K562 (cell line): ENCODE measurements around the gene ALK. TPM values are rescaled to one million over a fixed set of nuclear protein-coding genes. Genes with fewer than 3 reads are reported as not detected.

Experiments
- ATAC-seq: fragments of 200-7000 bp; cut with Tn5 transposase; 3 replicates; pipeline ENCODE4 v1.9.1; 2020; ENCODE audit warnings: moderate library complexity
- BruUV-seq: library from RNA; stranded (reverse); fragments of 400-500 nt; replicated peaks from 2 replicates; lab custom pipeline; 2021; lab: Mats Ljungman, UMichigan
- CTCF ChIA-PET: fragments of 300-600 bp; formaldehyde crosslinking; extraction: SDS; loops from one replicate; lab custom pipeline; 2021; ENCODE audit warnings: low intra/inter-chr PET ratio; lab: Yijun Ruan, JAX
- POLR2A ChIA-PET: fragments of 300-600, 350-650 bp; sonication (Branson Sonifier 250); formaldehyde crosslinking; extraction: SDS; loops from one replicate; lab custom pipeline; 2021; ENCODE audit warnings: antibody characterized with exemption, inconsistent platforms; lab: Yijun Ruan, JAX
- DNase-seq, 4 experiments: peaks; one replicate each; pipeline versions ENCODE4 v3.0.0 to v3.0.0-alpha.2; 2011 to 2018; ENCODE audit warnings: low spot score in 3 of 4, mixed read lengths in 3 of 4; ENCODE audit errors: extremely low read depth in 1 of 4
- FAIRE-seq: peaks from 2 replicates; lab custom pipeline; 2011; peaks lifted over from hg19 to GRCh38; lab: Jason Lieb, UNC
- H2AFZ ChIP-seq: 2 replicates; pipeline ENCODE4 v1.6.0; 2011; ENCODE audit warnings: low read depth, low read length, control low read depth, inconsistent platforms
- H3K27ac ChIP-seq: fragments of 200-600 bp; 3 replicates; pipeline ENCODE4 v1.8.0; 2011; ENCODE audit warnings: low read depth, mild to moderate bottlenecking, control low read depth, inconsistent platforms, low read length, moderate library complexity, mixed read lengths; ENCODE audit errors: extremely low read depth
- H3K27me3 ChIP-seq, 2 experiments: fragments of 300-600 bp in 1 of 2; 2 replicates in 1 of 2; 3 replicates in 1 of 2; pipeline versions ENCODE4 v1.6.0 to v1.8.0; 2011; ENCODE audit warnings: inconsistent platforms in 2 of 2, low read length in 2 of 2, mild to moderate bottlenecking in 1 of 2, mixed read lengths in 1 of 2, moderate library complexity in 1 of 2; ENCODE audit not compliant: control insufficient read depth in 2 of 2, insufficient read depth in 2 of 2
- H3K36me3 ChIP-seq: fragments of 300-600 bp; 3 replicates; pipeline ENCODE4 v1.8.0; 2011; ENCODE audit warnings: mild to moderate bottlenecking, low read length, inconsistent platforms; ENCODE audit not compliant: control insufficient read depth, insufficient read depth
- H3K4me1 ChIP-seq, 2 experiments: fragments of 200-600 bp in 1 of 2; replicated peaks in 1 of 2; 2 replicates in 1 of 2; 3 replicates in 1 of 2; pipeline versions ENCODE4 v1.5.1 to v1.8.0; 2011; ENCODE audit warnings: inconsistent platforms in 2 of 2, low read length in 2 of 2, mild to moderate bottlenecking in 1 of 2, mixed read lengths in 1 of 2, moderate library complexity in 1 of 2; ENCODE audit not compliant: control insufficient read depth in 2 of 2, insufficient read depth in 2 of 2
- H3K4me2 ChIP-seq: 2 replicates; pipeline ENCODE4 v1.6.1; 2011; ENCODE audit warnings: low read length, control low read depth, inconsistent platforms, mixed read lengths; ENCODE audit not compliant: insufficient read depth
- H3K4me3 ChIP-seq: fragments of 200-600 bp; sonication (generic), shearing (Covaris generic); 2 replicates; pipeline ENCODE4 v1.5.1; 2016; ENCODE audit warnings: control low read depth, inconsistent platforms
- H3K79me2 ChIP-seq: fragments of 200-600 bp; 3 replicates; pipeline ENCODE4 v1.8.0; 2011; ENCODE audit warnings: low read length, inconsistent platforms; ENCODE audit not compliant: control insufficient read depth, insufficient read depth
- H3K9ac ChIP-seq, 2 experiments: 2 replicates each; pipeline versions ENCODE4 v1.6.0 to v1.6.1; 2011; ENCODE audit warnings: low read depth in 2 of 2, low read length in 2 of 2, control low read depth in 1 of 2, inconsistent platforms in 1 of 2, mild to moderate bottlenecking in 1 of 2, mixed read lengths in 1 of 2; ENCODE audit not compliant: insufficient read depth in 1 of 2
- H3K9me1 ChIP-seq: one replicate; pipeline ENCODE4 v1.6.0; 2011; ENCODE audit warnings: inconsistent platforms, mild to moderate bottlenecking, low read length, moderate library complexity; ENCODE audit not compliant: control insufficient read depth, insufficient read depth
- H3K9me3 ChIP-seq: replicated peaks from 2 replicates; pipeline ENCODE4 v1.5.1; 2011; ENCODE audit warnings: low read depth, low read length, inconsistent platforms; ENCODE audit not compliant: control insufficient read depth, insufficient read depth
- H4K20me1 ChIP-seq: replicated peaks from 2 replicates; pipeline ENCODE4 v1.6.1; 2011; ENCODE audit warnings: low read length, inconsistent platforms, mixed read lengths; ENCODE audit not compliant: control insufficient read depth, insufficient read depth
- CXXC5 ChIP-seq: fragments of 250-450 bp; sonication (Bioruptor Pico); IDR thresholded peaks from 2 replicates; pipeline ENCODE4 v1.8.0; 2022; ENCODE audit warnings: inconsistent platforms, mild to moderate bottlenecking, moderate library complexity
- FOXJ3 ChIP-seq: sonication (generic); formaldehyde crosslinking; IDR thresholded peaks from 2 replicates; pipeline ENCODE4 v1.4.0; 2020; ENCODE audit warnings: mild to moderate bottlenecking, missing genetic modification reagents
- GTF2F1 ChIP-seq: IDR thresholded peaks from 2 replicates; pipeline ENCODE4 v1.6.1; 2011; ENCODE audit warnings: low read depth, low read length, improper control_type of control experiment
- HDAC6 ChIP-seq: IDR thresholded peaks from 2 replicates; pipeline ENCODE4 v1.6.1; 2012; ENCODE audit warnings: low read depth, mild to moderate bottlenecking, control low read depth, inconsistent platforms, low read length, moderate library complexity
- LARP7 ChIP-seq: fragments of 450-650 bp; IDR thresholded peaks from 2 replicates; pipeline ENCODE4 v1.6.1; 2016
- NBN ChIP-seq: fragments of 450-650 bp; IDR thresholded peaks from 2 replicates; pipeline ENCODE4 v1.6.1; 2016; ENCODE audit warnings: low read depth, mild to moderate bottlenecking
- PCBP1 ChIP-seq: fragments of 200-400 bp; formaldehyde crosslinking; IDR thresholded peaks from 2 replicates; pipeline ENCODE4 v1.6.1; 2018; ENCODE audit warnings: mild to moderate bottlenecking, low read depth, low read length; ENCODE audit not compliant: poor library complexity, severe bottlenecking
- ZKSCAN8 ChIP-seq: fragments of 200-800 bp; sonication (Bioruptor generic); IDR thresholded peaks from 2 replicates; pipeline ENCODE4 v1.6.1; 2016; ENCODE audit warnings: missing genetic modification characterization, missing compliant biosample characterization
- ZNF24 ChIP-seq: fragments of 450-650 bp; IDR thresholded peaks from 2 replicates; pipeline ENCODE4 v1.6.1; 2016
- ZNF507 ChIP-seq: conservative IDR thresholded peaks from 2 replicates; pipeline ENCODE4 v1.6.1; 2017; ENCODE audit warnings: missing genetic modification characterization, missing compliant biosample characterization
- WGBS: fragments of 100-300 bp; shearing (Covaris generic); methylation state at CpG from one replicate; pipeline ENCODE4 v1.1.6; 2016; ENCODE audit warnings: low coverage, mixed read lengths; ENCODE audit not compliant: insufficient coverage; ENCODE audit errors: missing lambda C conversion rate; 5-methylcytosine and 5-hydroxymethylcytosine counted together
- in situ Hi-C: fragments of 300-500 bp; cut with MboI; formaldehyde crosslinking; loops from 4 replicates; pipeline ENCODE4 v1.15.0; 2018; ENCODE audit warnings: inconsistent platforms, mixed read lengths
- intact Hi-C: fragments of 100-400 bp; cut with micrococcal nuclease; formaldehyde crosslinking; loops from 2 replicates; pipeline ENCODE4 v1.14.2; 2022
- polyA plus RNA-seq, 8 experiments: library from polyadenylated mRNA; depleted of rRNA in 4 of 8; stranded (reverse) in 5 of 8; unstranded in 3 of 8; fragments of >200 nt; fragmentation: Nextera tagmentation in 2 of 8; fragmentation: Illumina TruSeq in 1 of 8; extraction: Ambion mirVana in 2 of 8; extraction: Trizol in 1 of 8; gene quantifications; 2 replicates each; pipeline versions ENCODE4 v1.2.1 to v1.2.3, GENCODE V29; 2011 to 2014; ENCODE audit warnings: inconsistent platforms in 1 of 8, missing spikeins in 1 of 8
- total RNA-seq, 7 experiments: library from RNA; depleted of rRNA in 6 of 7; stranded (reverse); fragments of >200 nt in 6 of 7; fragmentation: Illumina TruSeq in 2 of 7; extraction: Trizol in 2 of 7; gene quantifications; 2 replicates each; pipeline versions ENCODE4 v1.2.1 to v1.2.3, GENCODE V29; 2011 to 2021; ENCODE audit warnings: low replicate concordance in 1 of 7
- TF ChIP-seq, protein P1 (sequence below): fragments of 250-450 bp; sonication (Bioruptor Pico); IDR thresholded peaks from 2 replicates; pipeline ENCODE4 v1.5.0; 2021; ENCODE audit warnings: mild to moderate bottlenecking, moderate library complexity
- TF ChIP-seq, protein P2 (sequence below): fragments of 250-450 bp; sonication (Bioruptor Pico); IDR thresholded peaks from 2 replicates; pipeline ENCODE4 v1.9.0; 2021; ENCODE audit warnings: mild to moderate bottlenecking, inconsistent platforms

ALK gene
- total and polyA plus RNA-seq, 9 of the 15 experiments (the other 6 are each of a cell fraction or from before 2014, with no cell fraction given) = not detected

- no peaks in the 10 kb centered on the region for H3K27me3 ChIP-seq
- BruUV-seq = no TSS peak
- H4K20me1 ChIP-seq = no peaks in the 10 kb centered on the region
- H2AFZ ChIP-seq = no peak overlapping the region
- ChIA-PET POLR2A (interaction anchor here (1.4 kb wide), 1 partner anchor 12 kb away, joined by 3 read pairs; no protein-coding TSS in a partner anchor), CTCF (no interaction called here)
- no peak overlapping the region for H3K27ac ChIP-seq
- H3K9ac ChIP-seq = no peak overlapping the region
- ATAC-seq (no peak), DNase-seq (no peak), FAIRE-seq (no peak)
- no peak overlapping the region for H3K4me2 ChIP-seq
- H3K9me3 ChIP-seq = no peaks in the 10 kb centered on the region
- 1% methylated on average over 7 of the region's 8 CpGs for WGBS
- H3K4me1 ChIP-seq = no peaks in the 10 kb centered on the region
- no peaks in the 10 kb centered on the region for H3K79me2 ChIP-seq
- intact Hi-C loops = no loop called here
- H3K9me1 ChIP-seq = no peaks in the 10 kb centered on the region
- no peak overlapping the region for H3K4me3 ChIP-seq
- H3K36me3 ChIP-seq = no peaks in the 10 kb centered on the region
- in situ Hi-C loops = no loop called here
- TF ChIP-seq NBN (no peak), FOXJ3 (CRISPR knock-in tag) (no peak), GTF2F1 (no peak)
- TF ChIP-seq, all 486 proteins: peak for 0
Measured at GRCh38 chr2:29613792-29614266, 307.6 kb downstream of the ALK start.

DNA sequence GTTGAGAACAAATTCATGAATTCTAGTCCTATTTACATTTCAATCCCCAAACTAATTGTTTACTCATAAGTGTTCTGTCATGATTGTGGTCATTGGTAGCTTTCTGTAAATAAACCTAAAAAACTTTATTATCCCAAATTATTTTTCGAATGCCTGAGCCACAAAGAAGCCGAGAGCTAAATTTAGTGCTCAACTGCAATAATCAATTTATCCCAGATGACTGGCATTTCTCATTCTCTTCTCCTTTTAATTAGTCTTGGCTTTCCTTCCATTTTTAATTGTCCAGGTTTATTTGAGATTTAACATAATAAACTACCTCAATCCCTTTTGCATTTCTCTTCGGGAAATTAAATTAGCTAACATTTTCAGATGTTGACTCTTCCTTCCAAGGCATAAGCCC, 308.3 kb downstream of the ALK start:
- FAIRE-seq (no peak), DNase-seq (no peak), ATAC-seq (no peak)
- Histone ChIP-seq H3K4me2 (no peak overlapping the region), H3K36me3 (no peaks in the 10 kb centered on the region), H2AFZ (no peak overlapping the region), H3K27me3 (no peaks in the 10 kb centered on the region), H3K9me1 (no peaks in the 10 kb centered on the region), H3K27ac (no peak overlapping the region), H3K9ac (no peak overlapping the region), H3K79me2 (no peaks in the 10 kb centered on the region), H3K9me3 (no peaks in the 10 kb centered on the region), H3K4me3 (no peak overlapping the region), H3K4me1 (no peaks in the 10 kb centered on the region), H4K20me1 (no peaks in the 10 kb centered on the region)
- ChIA-PET POLR2A (interaction anchor here (1.4 kb wide), 1 partner anchor 13 kb away, joined by 3 read pairs; no protein-coding TSS in a partner anchor), CTCF (no interaction called here)
- intact Hi-C loops = no loop called here
- in situ Hi-C loops = no loop called here
- no TSS peak for BruUV-seq
- 0% methylated on average over 3 of the region's 3 CpGs for WGBS
- TF ChIP-seq, protein P1, sequence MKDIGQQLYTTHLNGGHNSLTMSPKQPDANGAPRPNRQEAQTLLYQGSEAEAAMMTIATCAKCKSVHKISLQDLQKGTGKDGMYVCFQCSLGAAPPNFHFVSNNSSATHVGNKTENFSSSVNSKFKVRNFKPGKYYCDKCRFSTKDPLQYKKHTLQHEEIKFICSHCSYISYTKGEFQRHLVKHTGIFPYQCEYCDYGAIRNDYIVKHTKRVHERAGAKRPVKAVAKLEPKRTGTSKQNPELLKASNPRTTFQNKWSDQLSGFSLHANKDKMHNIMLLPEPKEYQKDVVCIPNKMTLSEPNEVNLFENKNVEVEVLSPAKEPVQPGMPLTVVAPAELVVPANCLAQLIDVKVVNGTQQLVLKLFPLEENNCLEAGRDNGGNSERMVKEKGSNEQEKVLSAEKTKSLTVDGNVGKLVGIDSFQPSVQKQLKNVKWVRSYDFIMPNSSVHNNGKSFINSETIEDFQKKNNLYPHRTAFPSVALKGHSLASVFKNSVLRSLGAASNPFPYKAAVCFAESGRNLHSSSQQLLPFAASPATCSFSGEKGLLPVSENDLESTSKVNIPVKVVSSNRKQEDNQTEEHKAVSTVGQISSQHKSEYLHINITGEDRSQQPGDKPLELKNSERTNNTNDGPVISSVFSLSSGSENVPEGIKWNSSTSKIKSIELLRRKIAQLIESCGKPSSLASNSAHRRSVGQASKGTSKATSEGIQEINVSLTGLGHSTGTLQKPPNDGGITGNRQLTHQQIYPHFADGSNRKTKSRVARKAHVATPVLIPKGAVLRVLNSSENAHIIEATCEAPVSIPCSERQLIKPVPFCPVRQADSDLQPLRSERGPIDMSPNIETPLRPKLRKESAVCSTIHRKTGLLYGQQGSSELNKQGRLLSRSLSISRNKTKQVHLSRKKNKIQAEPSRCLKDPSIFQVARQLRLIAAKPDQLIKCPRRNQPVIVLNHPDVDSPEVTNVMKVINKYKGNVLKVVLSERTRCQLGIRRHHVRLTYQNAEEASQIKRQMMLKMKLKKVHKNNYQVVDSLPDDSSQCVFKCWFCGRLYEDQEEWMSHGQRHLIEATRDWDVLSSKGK = no peak
- TF ChIP-seq CXXC5 (CRISPR knock-in tag) = no peak
- TF ChIP-seq, protein P2, sequence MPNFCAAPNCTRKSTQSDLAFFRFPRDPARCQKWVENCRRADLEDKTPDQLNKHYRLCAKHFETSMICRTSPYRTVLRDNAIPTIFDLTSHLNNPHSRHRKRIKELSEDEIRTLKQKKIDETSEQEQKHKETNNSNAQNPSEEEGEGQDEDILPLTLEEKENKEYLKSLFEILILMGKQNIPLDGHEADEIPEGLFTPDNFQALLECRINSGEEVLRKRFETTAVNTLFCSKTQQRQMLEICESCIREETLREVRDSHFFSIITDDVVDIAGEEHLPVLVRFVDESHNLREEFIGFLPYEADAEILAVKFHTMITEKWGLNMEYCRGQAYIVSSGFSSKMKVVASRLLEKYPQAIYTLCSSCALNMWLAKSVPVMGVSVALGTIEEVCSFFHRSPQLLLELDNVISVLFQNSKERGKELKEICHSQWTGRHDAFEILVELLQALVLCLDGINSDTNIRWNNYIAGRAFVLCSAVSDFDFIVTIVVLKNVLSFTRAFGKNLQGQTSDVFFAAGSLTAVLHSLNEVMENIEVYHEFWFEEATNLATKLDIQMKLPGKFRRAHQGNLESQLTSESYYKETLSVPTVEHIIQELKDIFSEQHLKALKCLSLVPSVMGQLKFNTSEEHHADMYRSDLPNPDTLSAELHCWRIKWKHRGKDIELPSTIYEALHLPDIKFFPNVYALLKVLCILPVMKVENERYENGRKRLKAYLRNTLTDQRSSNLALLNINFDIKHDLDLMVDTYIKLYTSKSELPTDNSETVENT (CRISPR knock-in tag) = no peak
- no peak for TF ChIP-seq ZNF507 (tag)
- no peak for TF ChIP-seq ZNF24
- TF ChIP-seq ZKSCAN8 = no peak
- no peak for TF ChIP-seq LARP7
- TF ChIP-seq PCBP1 = no peak
- no peak for TF ChIP-seq HDAC6
